Measurements from ENCODE around the gene PDZD2.

PDZD2 gene

GRCh38 chr5:32123889-32124676 lies 485.2 kb downstream of the PDZD2 start:
- H3K27ac ChIP-seq (ENCODE audit: low read length): no peak overlapping the region
- no peak overlapping the region for H2AFZ ChIP-seq (ENCODE audit: low read depth, low read length)
- H4K20me1 ChIP-seq (ENCODE audit: insufficient read depth, low read length): peaks cover 19% of the 10 kb centered on the region; the same call in 1 of the 2 replicates
- H3K9me3 ChIP-seq (ENCODE audit: insufficient read depth, low read length, severe bottlenecking): no peaks in the 10 kb centered on the region
- H3K4me3 ChIP-seq (ENCODE audit: low read depth in 1 of 2, low read length in 2 of 2): no peak overlapping the region
- ATAC-seq (ENCODE audit: insufficient read depth, low read depth): no peak
- H3K9ac ChIP-seq (ENCODE audit: low read depth, low read length): no peak overlapping the region
- H3K79me2 ChIP-seq (ENCODE audit: insufficient read depth, low read length): peaks cover 23% of the 10 kb centered on the region
- H3K27me3 ChIP-seq (ENCODE audit: insufficient read depth, low read length, poor library complexity): no peaks in the 10 kb centered on the region
- peaks cover 73% of the 10 kb centered on the region for H3K36me3 ChIP-seq (ENCODE audit: insufficient read depth, low read length)
- H3K4me1 ChIP-seq (ENCODE audit: insufficient read depth, low read length): no peaks in the 10 kb centered on the region
- no peak overlapping the region for H3K4me2 ChIP-seq (ENCODE audit: insufficient read depth, low read length)
- TF ChIP-seq EZH2 (IDR thresholded peaks at IDR 0.05; ENCODE audit: borderline replicate concordance, low read depth, low read length, severe bottlenecking) (no peak), CTCF (IDR thresholded peaks at IDR 0.05; ENCODE audit: borderline replicate concordance, extremely low read depth, low read length, poor library complexity, severe bottlenecking) (no peak)
- DNase-seq: no peak

GRCh38 chr5:32126691-32127090 lies 487.8 kb downstream of the PDZD2 start:
- Histone ChIP-seq H3K4me2 (ENCODE audit: insufficient read depth, low read length) (no peak overlapping the region), H3K79me2 (ENCODE audit: insufficient read depth, low read length) (peaks cover 33% of the 10 kb centered on the region), H3K9ac (ENCODE audit: low read depth, low read length) (no peak overlapping the region), H3K9me3 (ENCODE audit: insufficient read depth, low read length, severe bottlenecking) (no peaks in the 10 kb centered on the region), H3K4me3 (ENCODE audit: low read depth in 1 of 2, low read length in 2 of 2) (no peak overlapping the region), H3K27ac (ENCODE audit: low read length) (no peak overlapping the region), H3K27me3 (ENCODE audit: insufficient read depth, low read length, poor library complexity) (no peaks in the 10 kb centered on the region), H4K20me1 (ENCODE audit: insufficient read depth, low read length) (peaks cover 19% of the 10 kb centered on the region; the same call in 1 of the 2 replicates), H3K4me1 (ENCODE audit: insufficient read depth, low read length) (no peaks in the 10 kb centered on the region), H2AFZ (ENCODE audit: low read depth, low read length) (no peak overlapping the region), H3K36me3 (ENCODE audit: insufficient read depth, low read length) (peaks cover 61% of the 10 kb centered on the region)
- no peak for TF ChIP-seq EZH2 (IDR thresholded peaks at IDR 0.05; ENCODE audit: borderline replicate concordance, low read depth, low read length, severe bottlenecking)
- TF ChIP-seq CTCF (IDR thresholded peaks at IDR 0.05; ENCODE audit: borderline replicate concordance, extremely low read depth, low read length, poor library complexity, severe bottlenecking): no peak
- no peak for DNase-seq
- no peak for ATAC-seq (ENCODE audit: insufficient read depth, low read depth)

GRCh38 chr5:32127711-32128110 lies 488.8 kb downstream of the PDZD2 start:
- no peaks in the 10 kb centered on the region for H3K4me1 ChIP-seq (ENCODE audit: insufficient read depth, low read length)
- H3K27ac ChIP-seq (ENCODE audit: low read length): no peak overlapping the region
- no peak for DNase-seq
- H3K4me2 ChIP-seq (ENCODE audit: insufficient read depth, low read length): no peak overlapping the region
- H2AFZ ChIP-seq (ENCODE audit: low read depth, low read length): no peak overlapping the region
- no peak overlapping the region for H3K4me3 ChIP-seq (ENCODE audit: low read depth in 1 of 2, low read length in 2 of 2)
- H3K9me3 ChIP-seq (ENCODE audit: insufficient read depth, low read length, severe bottlenecking): no peaks in the 10 kb centered on the region
- TF ChIP-seq CTCF (IDR thresholded peaks at IDR 0.05; ENCODE audit: borderline replicate concordance, extremely low read depth, low read length, poor library complexity, severe bottlenecking) (no peak), EZH2 (IDR thresholded peaks at IDR 0.05; ENCODE audit: borderline replicate concordance, low read depth, low read length, severe bottlenecking) (no peak)
- H4K20me1 ChIP-seq (ENCODE audit: insufficient read depth, low read length): peaks cover 15% of the 10 kb centered on the region; the same call in 1 of the 2 replicates
- ATAC-seq (ENCODE audit: insufficient read depth, low read depth): peak; percentile 12; the same call in 1 of the 3 replicates
- peaks cover 53% of the 10 kb centered on the region for H3K36me3 ChIP-seq (ENCODE audit: insufficient read depth, low read length)
- H3K9ac ChIP-seq (ENCODE audit: low read depth, low read length): no peak overlapping the region
- H3K79me2 ChIP-seq (ENCODE audit: insufficient read depth, low read length): peaks cover 36% of the 10 kb centered on the region
- H3K27me3 ChIP-seq (ENCODE audit: insufficient read depth, low read length, poor library complexity): no peaks in the 10 kb centered on the region
